CD14-positive monocyte (primary cell): ENCODE results near the gene MARCHF3. TPM values are rescaled to one million over a fixed set of nuclear protein-coding genes. Genes with fewer than 3 reads are reported as not detected.
"Not testable (repeated sequence)": the region's sequence is repeated elsewhere in the genome, so short reads cannot be mapped to it uniquely, and the experiment has no call there.

ENCODE experiments used
- DNase-seq, 3 donors: peaks; one replicate each; pipeline ENCODE4 v3.0.0-alpha.2; 2011 to 2022
- H2AFZ ChIP-seq: 2 replicates; pipeline ENCODE4 v1.6.0; 2012; ENCODE audit warnings: mild to moderate bottlenecking, low read depth, low read length, inconsistent platforms; ENCODE audit not compliant: insufficient read depth, poor library complexity, severe bottlenecking
- H3K27ac ChIP-seq, 2 donors: 1 replicate in 1 of 2; 2 replicates in 1 of 2; pipeline ENCODE4 v1.5.1; 2012 to 2013; ENCODE audit warnings: low read length in 2 of 2, control low read depth in 1 of 2, inconsistent platforms in 1 of 2, low read depth in 1 of 2, mild to moderate bottlenecking in 1 of 2
- H3K27me3 ChIP-seq, 2 donors: one replicate each; pipeline versions ENCODE4 v1.6.0 to v1.6.1; 2011 to 2013; ENCODE audit warnings: low read length in 2 of 2; ENCODE audit not compliant: control insufficient read depth in 2 of 2, insufficient read depth in 2 of 2
- H3K36me3 ChIP-seq, 2 donors: replicated peaks in 1 of 2; 1 replicate in 1 of 2; 2 replicates in 1 of 2; pipeline versions ENCODE4 v1.5.1 to v1.6.1; 2012 to 2013; ENCODE audit warnings: low read length in 2 of 2, control low read depth in 1 of 2, inconsistent platforms in 1 of 2, mild to moderate bottlenecking in 1 of 2; ENCODE audit not compliant: insufficient read depth in 2 of 2, control insufficient read depth in 1 of 2
- H3K4me1 ChIP-seq, 2 donors: 1 replicate in 1 of 2; 2 replicates in 1 of 2; pipeline versions ENCODE4 v1.5.1 to v1.6.1; 2012 to 2013; ENCODE audit warnings: low read length in 2 of 2, control low read depth in 1 of 2, inconsistent platforms in 1 of 2, mild to moderate bottlenecking in 1 of 2, moderate library complexity in 1 of 2; ENCODE audit not compliant: insufficient read depth in 2 of 2, control insufficient read depth in 1 of 2
- H3K4me2 ChIP-seq: replicated peaks from 2 replicates; pipeline ENCODE3; 2012; ENCODE audit warnings: low read length, moderate library complexity, mild to moderate bottlenecking; ENCODE audit not compliant: poor library complexity, severe bottlenecking; ENCODE audit errors: extremely low read depth
- H3K4me3 ChIP-seq, 3 experiments: fragments of 200-600 bp in 1 of 3; sonication (generic) in 1 of 3; replicated peaks in 1 of 3; 1 replicate in 2 of 3; 2 replicates in 1 of 3; pipeline ENCODE4 v1.5.1; 2011 to 2013; ENCODE audit warnings: low read length in 3 of 3, mild to moderate bottlenecking in 3 of 3, control low read depth in 2 of 3, low read depth in 2 of 3, inconsistent platforms in 1 of 3, moderate library complexity in 1 of 3
- H3K79me2 ChIP-seq: 2 replicates; pipeline ENCODE4 v1.6.0; 2012; ENCODE audit warnings: mild to moderate bottlenecking, control low read depth, inconsistent platforms, low read length, moderate library complexity; ENCODE audit not compliant: insufficient read depth
- H3K9ac ChIP-seq: 2 replicates; pipeline ENCODE4 v1.6.0; 2017; ENCODE audit warnings: low read length, mild to moderate bottlenecking; ENCODE audit not compliant: insufficient read depth, poor library complexity, severe bottlenecking
- H3K9me3 ChIP-seq, 2 donors: replicated peaks in 1 of 2; 1 replicate in 1 of 2; 2 replicates in 1 of 2; pipeline versions ENCODE4 v1.5.1 to v1.6.1; 2012 to 2013; ENCODE audit warnings: low read length in 2 of 2, control low read depth in 1 of 2; ENCODE audit not compliant: control insufficient read depth in 1 of 2, insufficient read depth in 1 of 2
- H4K20me1 ChIP-seq: 2 replicates; pipeline ENCODE4 v1.6.0; 2012; ENCODE audit warnings: mild to moderate bottlenecking, low read length, control low read depth, moderate library complexity; ENCODE audit not compliant: insufficient read depth
- H3K27ac Mint-ChIP-seq, 7 donors: one replicate each; pipeline ENCODE4 v1.8.0; 2020; ENCODE audit warnings: mild to moderate bottlenecking in 7 of 7, mixed read lengths in 7 of 7, moderate library complexity in 6 of 7, inconsistent platforms in 2 of 7
- H3K27me3 Mint-ChIP-seq, 3 donors: one replicate each; pipeline ENCODE4 v1.8.0; 2021 to 2022; ENCODE audit warnings: low read depth in 3 of 3, mild to moderate bottlenecking in 3 of 3, mixed read lengths in 3 of 3, moderate library complexity in 3 of 3, inconsistent platforms in 1 of 3
- H3K36me3 Mint-ChIP-seq, 2 donors: one replicate each; pipeline ENCODE4 v1.8.0; 2020; ENCODE audit warnings: mixed read lengths in 2 of 2, inconsistent platforms in 1 of 2, mild to moderate bottlenecking in 1 of 2
- H3K4me1 Mint-ChIP-seq: one replicate; pipeline ENCODE4 v1.8.0; 2020; ENCODE audit warnings: mild to moderate bottlenecking, mixed read lengths
- H3K4me3 Mint-ChIP-seq, 2 donors: one replicate each; pipeline ENCODE4 v1.8.0; 2020; ENCODE audit warnings: mild to moderate bottlenecking in 2 of 2, mixed read lengths in 2 of 2, moderate library complexity in 1 of 2
- H3K9me3 Mint-ChIP-seq, 7 donors: one replicate each; pipeline ENCODE4 v1.8.0; 2020 to 2022; ENCODE audit warnings: mixed read lengths in 7 of 7, mild to moderate bottlenecking in 6 of 7, moderate library complexity in 6 of 7, inconsistent platforms in 2 of 7
- CTCF ChIP-seq: fragments of 200-600 bp; IDR thresholded peaks from one replicate; pipeline ENCODE4 v1.8.0; 2022; ENCODE audit warnings: antibody characterized with exemption, mild to moderate bottlenecking
- WGBS: methylation state at CpG from one replicate; pipeline ENCODE4 v1.1.5; 2013; ENCODE audit warnings: missing lambda C conversion rate; ENCODE audit not compliant: insufficient coverage; 5-methylcytosine and 5-hydroxymethylcytosine counted together
- intact Hi-C, 2 donors: fragments of 100-400 bp; cut with micrococcal nuclease; formaldehyde crosslinking; loops; one replicate each; pipeline versions ENCODE4 v1.15.0 to v1.15.1; 2023
- polyA plus RNA-seq, 3 donors: library from polyadenylated mRNA; depleted of rRNA in 1 of 3; unstranded in 2 of 3; stranded (reverse) in 1 of 3; fragments of 300-500 nt in 2 of 3; fragments of >200 nt in 1 of 3; fragmentation: Illumina TruSeq in 2 of 3; gene quantifications; 1 replicate in 2 of 3; 2 replicates in 1 of 3; pipeline ENCODE4 v1.2.3, GENCODE V29; 2012 to 2021

The MARCHF3 gene
- polyA plus RNA-seq, 3 donors: 0.88 to 1.6 (median 0.96) TPM

GRCh38 chr5:126909856-126910255, 120.5 kb downstream of the MARCHF3 start:
- no peaks in the 10 kb centered on the region for H3K27me3 ChIP-seq
- no peak overlapping the region for H3K4me3 ChIP-seq
- H3K4me1 ChIP-seq: peaks cover 0 to 3% of the 10 kb centered on the region in 2 donors
- Mint-ChIP-seq H3K27me3 (no peaks in the 10 kb centered on the region), H3K9me3 (peaks cover 8 to 29% (median 18%) of the 10 kb centered on the region in 7 donors), H3K36me3 (peaks cover 22 to 29% of the 10 kb centered on the region in 2 donors), H3K4me3 (no peak overlapping the region), H3K4me1 (peaks cover 16% of the 10 kb centered on the region), H3K27ac (no peak overlapping the region)
- H3K9me3 ChIP-seq: peaks cover 4 to 6% of the 10 kb centered on the region in 2 donors
- H2AFZ ChIP-seq: no peak overlapping the region
- intact Hi-C loops: no loop called here
- no peak overlapping the region for H3K9ac ChIP-seq
- WGBS: no CpG with 5 or more reads among the region's 2 CpGs
- no peak for DNase-seq
- no peak for TF ChIP-seq CTCF
- H3K36me3 ChIP-seq: peaks cover 0 to 5% of the 10 kb centered on the region in 2 donors
- H3K79me2 ChIP-seq: no peaks in the 10 kb centered on the region
- no peak overlapping the region for H3K27ac ChIP-seq
- H3K4me2 ChIP-seq: no peak overlapping the region
- H4K20me1 ChIP-seq: no peaks in the 10 kb centered on the region

GRCh38 chr5:126904407-126904806, 126.0 kb downstream of the MARCHF3 start:
- H2AFZ ChIP-seq, H3K4me1 ChIP-seq, H3K27me3 Mint-ChIP-seq, H3K4me3 Mint-ChIP-seq, H3K27me3 ChIP-seq, H3K36me3 ChIP-seq, intact Hi-C loops, H3K9me3 ChIP-seq, H3K79me2 ChIP-seq, H3K4me2 ChIP-seq, H4K20me1 ChIP-seq, H3K9ac ChIP-seq, H3K4me1 Mint-ChIP-seq, DNase-seq, H3K4me3 ChIP-seq, H3K27ac Mint-ChIP-seq, H3K27ac ChIP-seq: not testable (repeated sequence)
- Mint-ChIP-seq H3K36me3 (peaks cover 5 to 25% of the 10 kb centered on the region in 2 donors), H3K9me3 (peaks cover 4 to 24% (median 10%) of the 10 kb centered on the region in 7 donors)
- whole genome bisulfite sequencing: no CpG with 5 or more reads among the region's 1 CpG
